Stimulated activated naive CD8-positive, alpha-beta T cell treated with anti-CD3 and anti-CD28 coated beads, Interleukin-15, Interleukin-2, amounts not matched to agents 100 ng/mL and 50 ng/mL, for 24 hours (primary cell): ENCODE data around the gene NRG3.

Experiments
- H3K27ac Mint-ChIP-seq: one replicate; pipeline ENCODE4 v1.8.0; 2021; ENCODE audit warnings: mild to moderate bottlenecking, mixed read lengths
- H3K27me3 Mint-ChIP-seq: one replicate; pipeline ENCODE4 v1.8.0; 2021; ENCODE audit warnings: mixed read lengths
- H3K36me3 Mint-ChIP-seq: one replicate; pipeline ENCODE4 v1.8.0; 2021; ENCODE audit warnings: low read depth, mixed read lengths
- H3K4me1 Mint-ChIP-seq: one replicate; pipeline ENCODE4 v1.8.0; 2021; ENCODE audit warnings: low read depth, mixed read lengths
- H3K4me3 Mint-ChIP-seq: one replicate; pipeline ENCODE4 v1.8.0; 2021; ENCODE audit warnings: mild to moderate bottlenecking, mixed read lengths
- H3K9me3 Mint-ChIP-seq: one replicate; pipeline ENCODE4 v1.8.0; 2021; ENCODE audit warnings: mixed read lengths

Gene NRG3

DNA sequence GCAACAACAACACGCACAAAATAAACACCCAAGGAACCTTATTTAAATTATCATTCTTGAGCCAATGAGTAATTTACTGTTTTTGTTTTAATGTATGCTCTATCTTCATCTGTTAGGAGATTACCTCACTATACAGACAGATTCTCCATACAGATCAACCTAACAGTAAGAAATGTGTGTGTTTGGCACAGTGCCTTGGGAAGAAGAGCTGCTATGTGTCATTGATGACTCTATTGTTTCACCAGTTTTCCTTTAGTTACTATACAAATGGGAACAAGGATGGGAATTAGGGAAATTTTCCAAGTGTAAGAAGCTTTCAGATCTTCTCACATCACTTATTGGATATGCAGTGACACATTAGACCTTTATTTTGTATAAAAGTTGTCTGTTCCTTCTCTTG, 640.3 kb downstream of the NRG3 start:
- H3K4me1 Mint-ChIP-seq = no peaks in the 10 kb centered on the region
- H3K27me3 Mint-ChIP-seq = no peaks in the 10 kb centered on the region

GRCh38 chr10:82529062-82529461, 654.1 kb downstream of the NRG3 start:
- H3K4me3 Mint-ChIP-seq = no peak overlapping the region
- peaks cover 13% of the 10 kb centered on the region for H3K9me3 Mint-ChIP-seq
- H3K27ac Mint-ChIP-seq = no peak overlapping the region
- H3K36me3 Mint-ChIP-seq = no peaks in the 10 kb centered on the region
- H3K27me3 Mint-ChIP-seq = no peaks in the 10 kb centered on the region
- no peaks in the 10 kb centered on the region for H3K4me1 Mint-ChIP-seq

More for the DNA sequence above, 640.3 kb downstream of the NRG3 start:
- Mint-ChIP-seq H3K27ac (no peak overlapping the region), H3K4me3 (no peak overlapping the region), H3K9me3 (peaks cover 8% of the 10 kb centered on the region), H3K36me3 (no peaks in the 10 kb centered on the region)

GRCh38 chr10:82535457-82535856, 660.5 kb downstream of the NRG3 start:
- Mint-ChIP-seq H3K36me3 (no peaks in the 10 kb centered on the region), H3K9me3 (peaks cover 8% of the 10 kb centered on the region), H3K4me1 (no peaks in the 10 kb centered on the region), H3K27ac (no peak overlapping the region), H3K27me3 (no peaks in the 10 kb centered on the region), H3K4me3 (no peak overlapping the region)

- no peaks in the 10 kb centered on the region for H3K4me1 Mint-ChIP-seq
- no peak overlapping the region for H3K27ac Mint-ChIP-seq
- H3K27me3 Mint-ChIP-seq = no peaks in the 10 kb centered on the region
- H3K4me3 Mint-ChIP-seq = no peak overlapping the region
- H3K9me3 Mint-ChIP-seq = peaks cover 8% of the 10 kb centered on the region
- no peaks in the 10 kb centered on the region for H3K36me3 Mint-ChIP-seq
Measured at GRCh38 chr10:82536668-82537067, 661.7 kb downstream of the NRG3 start.

DNA sequence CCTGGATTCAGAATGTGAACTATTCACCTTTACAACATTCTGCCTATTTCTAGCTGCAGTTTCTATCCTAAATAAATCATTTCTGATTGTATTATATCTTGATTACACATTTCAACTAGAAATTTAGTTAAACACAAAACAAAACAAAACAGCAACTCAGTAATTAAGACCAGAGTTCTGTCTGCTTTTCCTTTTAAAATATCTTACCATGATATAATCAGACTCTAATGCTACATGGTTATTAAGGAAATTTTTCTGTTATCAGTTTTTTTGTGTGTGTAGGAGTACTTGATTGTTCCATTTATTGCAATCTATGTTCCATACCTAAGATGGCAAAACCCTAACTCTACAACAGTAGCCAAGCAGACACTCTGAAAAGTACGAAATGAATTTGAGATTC, 663.3 kb downstream of the NRG3 start:
- H3K36me3 Mint-ChIP-seq = no peaks in the 10 kb centered on the region
- no peaks in the 10 kb centered on the region for H3K4me1 Mint-ChIP-seq
- H3K9me3 Mint-ChIP-seq = peaks cover 8% of the 10 kb centered on the region
- no peak overlapping the region for H3K27ac Mint-ChIP-seq
- no peaks in the 10 kb centered on the region for H3K27me3 Mint-ChIP-seq
- no peak overlapping the region for H3K4me3 Mint-ChIP-seq

DNA sequence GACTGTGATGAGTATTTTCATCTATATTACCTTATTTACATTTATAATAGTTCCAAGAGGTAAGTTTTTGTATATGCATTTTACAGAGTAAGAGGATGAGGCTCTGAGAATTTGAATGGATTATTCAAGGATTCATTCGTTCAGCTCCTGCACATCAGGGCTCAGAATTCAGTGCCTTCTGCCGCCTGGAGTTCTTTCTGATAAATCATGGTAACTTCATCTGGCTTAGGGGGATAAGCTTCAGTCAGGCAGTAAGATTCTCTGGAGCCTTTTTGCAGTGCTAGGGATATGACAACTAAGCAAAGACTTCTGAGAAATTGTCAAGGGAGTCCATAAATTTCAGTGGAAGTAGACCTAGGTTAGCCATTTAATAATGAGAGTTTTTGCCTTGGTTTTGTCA, 668.6 kb downstream of the NRG3 start:
- no peaks in the 10 kb centered on the region for H3K4me1 Mint-ChIP-seq
- H3K36me3 Mint-ChIP-seq = no peaks in the 10 kb centered on the region
- H3K4me3 Mint-ChIP-seq = no peak overlapping the region
- no peaks in the 10 kb centered on the region for H3K27me3 Mint-ChIP-seq
- H3K27ac Mint-ChIP-seq = no peak overlapping the region
- H3K9me3 Mint-ChIP-seq = peaks cover 10% of the 10 kb centered on the region

GRCh38 chr10:82544377-82544776, 669.4 kb downstream of the NRG3 start:
- Mint-ChIP-seq H3K4me3 (no peak overlapping the region), H3K9me3 (peaks cover 10% of the 10 kb centered on the region), H3K36me3 (no peaks in the 10 kb centered on the region), H3K27me3 (no peaks in the 10 kb centered on the region), H3K4me1 (no peaks in the 10 kb centered on the region), H3K27ac (no peak overlapping the region)

DNA sequence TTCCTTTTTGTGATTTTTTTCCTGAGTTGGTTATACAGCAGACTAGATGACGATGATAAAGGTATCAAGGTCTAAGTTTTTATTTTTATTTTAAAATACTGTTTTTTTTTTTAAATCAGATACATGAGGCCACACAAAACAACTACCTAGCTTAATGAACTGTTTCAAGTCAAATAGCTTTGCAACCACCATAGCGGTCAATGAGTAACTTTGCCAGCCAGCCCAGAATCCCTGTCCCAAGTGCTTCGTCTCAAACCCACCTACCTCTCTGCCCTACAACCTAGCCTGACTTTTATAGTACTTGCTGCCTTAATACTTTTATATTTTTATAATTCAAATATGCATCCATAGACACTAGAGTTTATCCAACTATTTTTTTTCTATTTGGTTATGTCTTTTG, 676.5 kb downstream of the NRG3 start:
- no peaks in the 10 kb centered on the region for H3K36me3 Mint-ChIP-seq

GRCh38 chr10:82552267-82552666, 677.3 kb downstream of the NRG3 start:
- H3K9me3 Mint-ChIP-seq = peaks cover 4% of the 10 kb centered on the region
- H3K4me1 Mint-ChIP-seq = no peaks in the 10 kb centered on the region
- no peaks in the 10 kb centered on the region for H3K36me3 Mint-ChIP-seq
- H3K27ac Mint-ChIP-seq = no peak overlapping the region
- H3K4me3 Mint-ChIP-seq = no peak overlapping the region
- H3K27me3 Mint-ChIP-seq = no peaks in the 10 kb centered on the region

More for the DNA sequence above, 676.5 kb downstream of the NRG3 start:
- Mint-ChIP-seq H3K27me3 (no peaks in the 10 kb centered on the region), H3K9me3 (peaks cover 4% of the 10 kb centered on the region), H3K4me1 (no peaks in the 10 kb centered on the region), H3K27ac (no peak overlapping the region), H3K4me3 (no peak overlapping the region)

- Mint-ChIP-seq H3K27me3 (no peaks in the 10 kb centered on the region), H3K27ac (no peak overlapping the region), H3K4me1 (no peaks in the 10 kb centered on the region), H3K4me3 (no peak overlapping the region), H3K9me3 (no peaks in the 10 kb centered on the region), H3K36me3 (no peaks in the 10 kb centered on the region)
Measured at GRCh38 chr10:82554381-82554780, 679.4 kb downstream of the NRG3 start.

- Mint-ChIP-seq H3K27ac (no peak overlapping the region), H3K4me1 (no peaks in the 10 kb centered on the region), H3K36me3 (no peaks in the 10 kb centered on the region), H3K27me3 (no peaks in the 10 kb centered on the region), H3K9me3 (no peaks in the 10 kb centered on the region), H3K4me3 (no peak overlapping the region)
Measured at GRCh38 chr10:82558014-82558607, 683.1 kb downstream of the NRG3 start.

- Mint-ChIP-seq H3K4me3 (no peak overlapping the region), H3K4me1 (no peaks in the 10 kb centered on the region), H3K27ac (no peak overlapping the region), H3K9me3 (peaks cover 9% of the 10 kb centered on the region), H3K36me3 (no peaks in the 10 kb centered on the region), H3K27me3 (no peaks in the 10 kb centered on the region)
Measured at GRCh38 chr10:82564353-82565196, 689.6 kb downstream of the NRG3 start.

DNA sequence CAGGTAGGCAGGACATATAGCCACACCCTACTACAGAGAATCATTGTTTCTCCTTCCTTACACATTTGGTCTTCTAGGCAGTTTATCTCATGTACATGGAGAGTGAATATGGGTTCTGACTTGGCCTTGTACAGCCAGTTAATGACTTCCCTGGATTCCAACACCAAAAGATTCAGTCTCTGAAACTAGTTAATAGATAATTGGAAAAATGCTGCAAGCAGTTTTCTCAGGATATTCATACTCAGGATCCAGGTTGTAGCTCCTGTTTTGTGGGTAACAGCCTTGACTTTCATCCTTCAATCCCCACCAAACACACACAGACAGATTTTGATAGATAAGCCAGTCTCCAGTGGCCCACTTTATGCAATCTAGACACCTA, 690.2 kb downstream of the NRG3 start:
- Mint-ChIP-seq H3K4me3 (no peak overlapping the region), H3K4me1 (no peaks in the 10 kb centered on the region), H3K27ac (no peak overlapping the region), H3K9me3 (peaks cover 10% of the 10 kb centered on the region), H3K27me3 (no peaks in the 10 kb centered on the region), H3K36me3 (no peaks in the 10 kb centered on the region)

GRCh38 chr10:82572744-82573143, 697.8 kb downstream of the NRG3 start:
- H3K4me1 Mint-ChIP-seq = no peaks in the 10 kb centered on the region
- H3K9me3 Mint-ChIP-seq = peaks cover 4% of the 10 kb centered on the region
- no peak overlapping the region for H3K4me3 Mint-ChIP-seq
- no peaks in the 10 kb centered on the region for H3K27me3 Mint-ChIP-seq
- H3K27ac Mint-ChIP-seq = no peak overlapping the region
- H3K36me3 Mint-ChIP-seq = no peaks in the 10 kb centered on the region

DNA sequence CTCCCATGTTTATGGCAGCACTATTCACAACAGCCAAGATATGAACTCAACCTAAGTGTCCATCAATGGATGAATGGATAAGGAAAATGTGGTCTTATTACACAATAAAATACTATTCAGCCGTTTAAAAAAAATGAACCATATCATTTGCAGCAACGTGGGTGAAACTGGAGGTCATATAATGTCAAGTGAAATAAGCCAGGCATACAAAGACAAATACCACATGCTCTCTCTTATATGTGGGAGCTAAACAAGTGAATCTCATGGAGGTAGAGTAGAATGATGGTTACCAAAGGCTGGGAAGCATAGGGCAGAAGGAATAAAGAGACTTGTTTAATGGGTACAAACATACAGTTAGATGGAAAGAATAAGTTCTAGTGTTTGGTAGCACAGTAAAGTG, 699.1 kb downstream of the NRG3 start:
- Mint-ChIP-seq H3K4me3 (no peak overlapping the region), H3K4me1 (no peaks in the 10 kb centered on the region), H3K27ac (no peak overlapping the region), H3K9me3 (peaks cover 4% of the 10 kb centered on the region), H3K36me3 (no peaks in the 10 kb centered on the region), H3K27me3 (no peaks in the 10 kb centered on the region)

- no peak overlapping the region for H3K27ac Mint-ChIP-seq
- no peaks in the 10 kb centered on the region for H3K4me1 Mint-ChIP-seq
- H3K36me3 Mint-ChIP-seq = no peaks in the 10 kb centered on the region
- H3K9me3 Mint-ChIP-seq = no peaks in the 10 kb centered on the region
- H3K27me3 Mint-ChIP-seq = no peaks in the 10 kb centered on the region
- H3K4me3 Mint-ChIP-seq = no peak overlapping the region
Measured at GRCh38 chr10:82575318-82575717, 700.3 kb downstream of the NRG3 start.
